Prostate gland (tissue), 2 donors: Measurements from ENCODE around the gene IDH2. TPM values are rescaled to one million over a fixed set of nuclear protein-coding genes. Genes with fewer than 3 reads are reported as not detected.

Source experiments
- DNase-seq: peaks from one replicate; pipeline ENCODE4 v3.0.0-alpha.2; 2019; ENCODE audit warnings: low spot score
- H3K27ac ChIP-seq, 2 donors: fragments of 200-600 bp; sonication (generic); 2 replicates each; pipeline ENCODE4 v1.5.1; 2017 to 2019
- H3K27me3 ChIP-seq: fragments of 200-600 bp; sonication (generic); replicated peaks from 2 replicates; pipeline ENCODE4 v1.5.1; 2019; ENCODE audit not compliant: insufficient read depth
- H3K36me3 ChIP-seq, 2 donors: fragments of 200-600 bp; sonication (generic); 1 replicate in 1 of 2; 2 replicates in 1 of 2; pipeline versions ENCODE4 v1.5.1 to v1.8.1; 2017 to 2019
- H3K4me1 ChIP-seq: fragments of 200-600 bp; sonication (generic); replicated peaks from 2 replicates; pipeline ENCODE4 v1.5.1; 2019
- H3K4me3 ChIP-seq, 2 donors: fragments of 200-600 bp; sonication (generic); 2 replicates each; pipeline ENCODE4 v1.5.1; 2017 to 2019
- H3K9me3 ChIP-seq: fragments of 200-600 bp; sonication (generic); 2 replicates; pipeline ENCODE4 v1.5.1; 2017
- CTCF ChIP-seq, 4 experiments: fragments of 200-600 bp in 2 of 4; fragments of 450-650 bp in 2 of 4; sonication (generic) in 2 of 4; IDR thresholded peaks; 1 replicate in 3 of 4; 2 replicates in 1 of 4; pipeline ENCODE4 v1.5.1; 2016 to 2019; ENCODE audit warnings: antibody characterized with exemption in 4 of 4, mild to moderate bottlenecking in 2 of 4, moderate library complexity in 2 of 4
- POLR2A ChIP-seq: fragments of 450-650 bp; IDR thresholded peaks from one replicate; pipeline ENCODE4 v1.6.1; 2016; ENCODE audit warnings: antibody characterized with exemption, mild to moderate bottlenecking
- POLR2AphosphoS5 ChIP-seq: sonication (generic); formaldehyde crosslinking; IDR thresholded peaks from one replicate; pipeline ENCODE4 v1.6.1; 2017; ENCODE audit warnings: antibody characterized with exemption
- WGBS: methylation state at CpG from one replicate; pipeline ENCODE4 v1.1.5; 2018; 5-methylcytosine and 5-hydroxymethylcytosine counted together
- intact Hi-C: fragments of 100-400 bp; cut with DNase I; formaldehyde crosslinking; loops from one replicate; pipeline ENCODE4 v1.14.2; 2022
- total RNA-seq, 2 donors: library from RNA; depleted of rRNA; stranded (reverse); fragments of >200 nt; gene quantifications; one replicate each; pipeline ENCODE4 v1.1.0, GENCODE V29; 2016

Gene IDH2
- total RNA-seq, 2 donors from 2014 or later = 98.1 to 190 TPM

GRCh38 chr15:90060797-90061196, 41.5 kb downstream of the IDH2 start:
- H3K4me1 ChIP-seq = peaks cover 18% of the 10 kb centered on the region
- 47% methylated on average over 3 of the region's 3 CpGs for WGBS
- no peak overlapping the region for H3K4me3 ChIP-seq
- no peaks in the 10 kb centered on the region for H3K36me3 ChIP-seq
- H3K27me3 ChIP-seq = no peaks in the 10 kb centered on the region
- DNase-seq = no peak
- H3K27ac ChIP-seq = no peak overlapping the region
- no peaks in the 10 kb centered on the region for H3K9me3 ChIP-seq
- intact Hi-C loops = loop anchor here (5.0 kb wide), 1 partner anchor 53 kb away; no protein-coding TSS in a partner anchor
- TF ChIP-seq POLR2AphosphoS5 (no peak), POLR2A (no peak), CTCF (IDR thresholded peaks at IDR 0.05) (no peak)

- H3K4me1 ChIP-seq = peaks cover 18% of the 10 kb centered on the region
- WGBS = 70% methylated on average over 21 of the region's 21 CpGs
- no peak overlapping the region for H3K4me3 ChIP-seq
- TF ChIP-seq POLR2A (no peak), POLR2AphosphoS5 (peak; percentile 17)
- no peaks in the 10 kb centered on the region for H3K27me3 ChIP-seq
- intact Hi-C loops = no loop called here
- H3K9me3 ChIP-seq = no peaks in the 10 kb centered on the region
- H3K27ac ChIP-seq = peak overlapping the region; percentile 39 to 42
- DNase-seq = no peak
- no peaks in the 10 kb centered on the region for H3K36me3 ChIP-seq
Observed at GRCh38 chr15:90059208-90059985, 42.9 kb downstream of the IDH2 start.

GRCh38 chr15:90058775-90059174, 43.5 kb downstream of the IDH2 start:
- Histone ChIP-seq H3K36me3 (no peaks in the 10 kb centered on the region), H3K4me3 (no peak overlapping the region), H3K27ac (peak overlapping the region; percentile 39 to 42), H3K27me3 (no peaks in the 10 kb centered on the region), H3K9me3 (no peaks in the 10 kb centered on the region), H3K4me1 (peaks cover 18% of the 10 kb centered on the region)
- TF ChIP-seq POLR2A (no peak), CTCF (IDR thresholded peaks at IDR 0.05) (no peak), POLR2AphosphoS5 (no peak)
- intact Hi-C loops = no loop called here
- 93% methylated on average over 5 of the region's 5 CpGs for WGBS
- DNase-seq = no peak

- Histone ChIP-seq H3K27ac (no peak overlapping the region), H3K27me3 (no peaks in the 10 kb centered on the region), H3K36me3 (no peaks in the 10 kb centered on the region), H3K4me3 (no peak overlapping the region), H3K4me1 (peaks cover 18% of the 10 kb centered on the region), H3K9me3 (no peaks in the 10 kb centered on the region)
- TF ChIP-seq POLR2A (no peak), POLR2AphosphoS5 (no peak), CTCF (IDR thresholded peaks at IDR 0.05) (no peak)
- WGBS = 84% methylated on average over 4 of the region's 4 CpGs
- intact Hi-C loops = no loop called here
- DNase-seq = no peak
Observed at GRCh38 chr15:90058308-90058707, 44.0 kb downstream of the IDH2 start.

- Histone ChIP-seq H3K27me3 (no peaks in the 10 kb centered on the region), H3K4me3 (no peak overlapping the region), H3K9me3 (no peaks in the 10 kb centered on the region), H3K4me1 (peaks cover 3% of the 10 kb centered on the region), H3K36me3 (no peaks in the 10 kb centered on the region), H3K27ac (no peak overlapping the region)
- DNase-seq = no peak
- intact Hi-C loops = no loop called here
- WGBS = 83% methylated on average over 7 of the region's 7 CpGs
- no peak for TF ChIP-seq POLR2AphosphoS5
- TF ChIP-seq CTCF (IDR thresholded peaks at IDR 0.05) = no peak
- TF ChIP-seq POLR2A = no peak
Observed at GRCh38 chr15:90056529-90056928, 45.7 kb downstream of the IDH2 start.
